Neural crest cell (in vitro differentiated cells): Measurements from ENCODE around the gene MARCHF10. TPM values are rescaled to one million over a fixed set of nuclear protein-coding genes. Genes with fewer than 3 reads are reported as not detected.

Source experiments
- DNase-seq: peaks from one replicate; pipeline ENCODE4 v3.0.0; 2021; ENCODE audit warnings: low read depth, mixed read lengths, low spot score
- H3K27ac Mint-ChIP-seq: one replicate; pipeline ENCODE4 v1.8.0; 2021; ENCODE audit warnings: mild to moderate bottlenecking, mixed read lengths; ENCODE audit not compliant: unreplicated experiment
- H3K27me3 Mint-ChIP-seq: 2 replicates; pipeline ENCODE4 v1.8.0; 2021; ENCODE audit warnings: low read depth, mild to moderate bottlenecking, mixed read lengths
- H3K36me3 Mint-ChIP-seq: 2 replicates; pipeline ENCODE4 v1.8.0; 2021; ENCODE audit warnings: low read depth, mild to moderate bottlenecking, mixed read lengths
- H3K4me1 Mint-ChIP-seq: 2 replicates; pipeline ENCODE4 v1.8.0; 2021; ENCODE audit warnings: mixed read lengths
- H3K4me3 Mint-ChIP-seq: one replicate; pipeline ENCODE4 v1.8.0; 2021; ENCODE audit warnings: mild to moderate bottlenecking, mixed read lengths
- H3K9me3 Mint-ChIP-seq: 2 replicates; pipeline ENCODE4 v1.8.0; 2021; ENCODE audit warnings: mixed read lengths
- total RNA-seq: library from RNA; stranded (reverse); gene quantifications from 2 replicates; pipeline ENCODE4 v1.2.1, GENCODE V29; 2021
- TF ChIP-seq, protein P1 (sequence below): fragments of 200-600 bp; sonication (generic); conservative IDR thresholded peaks from 2 replicates; pipeline ENCODE4 v1.5.0; 2021; ENCODE audit warnings: antibody characterized with exemption, mild to moderate bottlenecking

The MARCHF10 gene
- total RNA-seq, 1 donor from 2014 or later, result 0.23 TPM

DNA sequence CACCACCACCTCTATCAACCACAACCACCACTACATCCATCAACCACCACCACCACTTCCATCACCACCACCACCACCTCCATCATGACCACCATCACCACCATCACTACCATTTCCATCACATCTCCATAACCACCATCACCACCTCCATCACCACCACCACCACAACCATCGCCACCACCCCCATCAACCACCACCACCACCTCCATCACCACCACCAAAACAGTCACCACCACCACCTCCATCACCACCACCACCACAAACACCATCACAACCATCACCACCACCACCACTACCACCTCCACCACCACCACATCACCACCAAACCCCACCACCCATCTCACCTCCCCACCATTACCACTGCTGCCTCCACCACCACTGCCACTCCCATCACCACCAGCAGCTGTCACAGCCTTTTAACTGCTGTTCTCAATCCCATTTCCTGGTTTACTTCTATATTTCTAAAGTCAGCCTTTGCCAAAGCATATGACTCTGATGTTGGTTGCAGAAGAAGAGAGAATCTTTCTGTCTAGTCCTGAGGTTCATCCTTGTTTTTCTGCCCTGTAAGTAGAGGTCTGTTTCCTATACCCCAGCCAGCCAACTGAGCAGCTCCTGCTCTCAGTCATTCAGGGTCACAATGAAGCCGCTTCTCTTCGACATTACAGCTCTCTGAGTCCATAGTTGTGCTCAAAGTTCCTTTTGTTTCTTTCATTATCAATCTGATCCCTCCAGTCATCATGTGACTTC, 14.0 kb downstream of the MARCHF10 start:
- Mint-ChIP-seq H3K4me1 (peaks cover 29% of the 10 kb centered on the region), H3K27ac (no peak overlapping the region), H3K9me3 (peaks cover 6% of the 10 kb centered on the region), H3K4me3 (no peak overlapping the region), H3K36me3 (no peaks in the 10 kb centered on the region), H3K27me3 (no peaks in the 10 kb centered on the region)
- TF ChIP-seq, protein P1, sequence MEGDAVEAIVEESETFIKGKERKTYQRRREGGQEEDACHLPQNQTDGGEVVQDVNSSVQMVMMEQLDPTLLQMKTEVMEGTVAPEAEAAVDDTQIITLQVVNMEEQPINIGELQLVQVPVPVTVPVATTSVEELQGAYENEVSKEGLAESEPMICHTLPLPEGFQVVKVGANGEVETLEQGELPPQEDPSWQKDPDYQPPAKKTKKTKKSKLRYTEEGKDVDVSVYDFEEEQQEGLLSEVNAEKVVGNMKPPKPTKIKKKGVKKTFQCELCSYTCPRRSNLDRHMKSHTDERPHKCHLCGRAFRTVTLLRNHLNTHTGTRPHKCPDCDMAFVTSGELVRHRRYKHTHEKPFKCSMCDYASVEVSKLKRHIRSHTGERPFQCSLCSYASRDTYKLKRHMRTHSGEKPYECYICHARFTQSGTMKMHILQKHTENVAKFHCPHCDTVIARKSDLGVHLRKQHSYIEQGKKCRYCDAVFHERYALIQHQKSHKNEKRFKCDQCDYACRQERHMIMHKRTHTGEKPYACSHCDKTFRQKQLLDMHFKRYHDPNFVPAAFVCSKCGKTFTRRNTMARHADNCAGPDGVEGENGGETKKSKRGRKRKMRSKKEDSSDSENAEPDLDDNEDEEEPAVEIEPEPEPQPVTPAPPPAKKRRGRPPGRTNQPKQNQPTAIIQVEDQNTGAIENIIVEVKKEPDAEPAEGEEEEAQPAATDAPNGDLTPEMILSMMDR, result no peak
- DNase-seq, result no peak

DNA sequence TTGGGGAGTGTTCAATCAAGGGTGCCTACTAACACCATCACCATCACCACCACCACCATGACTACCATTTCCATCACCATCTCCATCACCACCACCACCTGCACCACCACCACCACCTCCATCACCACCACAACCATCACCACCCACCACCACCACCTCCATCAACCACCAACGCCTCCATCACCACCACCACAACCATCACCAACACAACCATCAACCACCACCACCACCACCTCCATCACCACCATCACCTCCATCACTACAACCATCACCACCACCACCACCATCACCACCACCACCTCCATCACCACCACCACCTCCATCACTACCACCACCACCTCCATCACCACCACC, 15.7 kb downstream of the MARCHF10 start:
- TF ChIP-seq, protein P1, result no peak
- no peak overlapping the region for H3K27ac Mint-ChIP-seq
- peaks cover 21% of the 10 kb centered on the region for H3K4me1 Mint-ChIP-seq
- peaks cover 5% of the 10 kb centered on the region for H3K9me3 Mint-ChIP-seq
- no peak for DNase-seq
- no peaks in the 10 kb centered on the region for H3K27me3 Mint-ChIP-seq
- no peaks in the 10 kb centered on the region for H3K36me3 Mint-ChIP-seq
- H3K4me3 Mint-ChIP-seq, result no peak overlapping the region

DNA sequence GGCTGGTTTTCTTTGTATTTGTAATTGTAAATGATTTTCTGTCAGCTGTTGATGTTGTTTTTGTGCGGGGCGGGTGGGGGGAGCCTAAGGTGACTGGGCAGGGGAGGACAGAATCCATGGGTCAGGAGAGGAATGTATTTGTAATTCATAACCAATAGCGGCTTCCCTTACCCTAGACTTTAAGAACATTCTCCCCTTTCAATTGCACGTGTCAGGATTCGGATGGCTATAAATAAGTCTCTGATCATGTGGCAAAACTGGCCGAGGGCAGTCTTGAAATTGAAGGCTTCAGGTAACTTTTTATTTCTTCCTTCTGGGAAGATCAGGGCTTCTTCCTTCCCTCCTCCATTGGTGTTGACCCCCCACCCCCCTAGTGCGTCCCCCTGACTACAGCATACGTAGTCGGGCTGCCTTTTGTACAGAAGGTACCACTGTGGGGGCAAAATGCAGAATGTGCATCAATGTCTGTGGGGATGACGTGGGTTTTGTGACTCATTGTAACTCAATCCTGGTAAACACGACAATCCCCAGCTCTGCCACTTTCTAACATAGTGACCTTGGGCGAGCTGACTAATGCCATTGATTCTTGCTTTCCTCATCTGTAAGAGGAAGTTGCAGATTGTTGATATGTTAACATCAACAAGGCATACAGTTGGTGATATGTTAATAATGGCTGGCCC, 16.2 kb downstream of the MARCHF10 start:
- Mint-ChIP-seq H3K36me3 (no peaks in the 10 kb centered on the region), H3K4me1 (peaks cover 21% of the 10 kb centered on the region), H3K27ac (no peak overlapping the region), H3K27me3 (no peaks in the 10 kb centered on the region), H3K4me3 (no peak overlapping the region), H3K9me3 (peaks cover 5% of the 10 kb centered on the region)
- TF ChIP-seq, protein P1, result no peak
- no peak for DNase-seq

DNA sequence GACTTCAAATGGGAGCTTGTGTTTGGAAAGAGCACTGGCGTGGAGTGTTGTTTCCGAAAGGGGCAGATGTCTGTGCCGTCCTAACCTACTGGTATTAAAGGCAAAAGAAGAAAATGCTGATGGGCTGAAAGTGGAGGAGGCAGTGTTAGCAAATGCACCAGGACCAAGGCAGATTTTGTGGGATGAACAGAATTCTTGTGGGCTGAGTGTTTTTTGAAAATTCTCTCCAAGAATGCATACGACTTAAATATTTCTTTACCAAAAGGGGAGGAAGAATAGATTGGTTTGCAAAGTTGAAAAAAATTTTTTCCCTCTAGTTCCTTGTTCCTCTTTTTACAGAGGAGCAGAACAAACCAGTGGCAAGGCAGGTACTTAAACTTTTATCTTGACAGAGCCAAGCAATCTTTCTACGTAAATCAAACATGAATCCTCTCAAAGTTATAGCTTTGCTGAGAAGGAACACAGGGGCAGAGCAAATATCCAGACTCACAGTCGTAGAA, 16.8 kb downstream of the MARCHF10 start:
- no peak for DNase-seq
- Mint-ChIP-seq H3K36me3 (no peaks in the 10 kb centered on the region), H3K4me1 (peaks cover 21% of the 10 kb centered on the region), H3K27ac (no peak overlapping the region), H3K9me3 (peaks cover 5% of the 10 kb centered on the region), H3K27me3 (no peaks in the 10 kb centered on the region), H3K4me3 (no peak overlapping the region)
- TF ChIP-seq, protein P1, result no peak

DNA sequence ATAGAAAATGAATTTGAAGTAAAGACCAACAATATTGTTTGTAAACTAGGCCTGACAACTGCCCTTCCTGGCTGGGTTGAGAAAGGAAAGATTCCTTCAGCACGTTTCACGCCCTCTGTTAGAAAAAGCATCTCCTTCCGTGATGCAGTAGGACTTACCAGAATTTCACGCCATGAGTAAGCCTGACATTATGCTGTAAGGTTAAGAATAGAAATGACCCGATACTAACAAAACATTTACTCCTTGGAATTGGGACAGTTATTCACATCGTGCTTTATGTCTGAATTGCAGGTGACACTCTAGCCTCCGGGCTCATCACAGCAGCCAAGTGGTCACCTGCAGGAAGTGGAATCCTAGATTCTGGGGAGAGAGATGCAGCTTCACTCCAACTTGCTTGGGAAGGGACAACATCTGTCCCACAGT, 17.5 kb downstream of the MARCHF10 start:
- Mint-ChIP-seq H3K36me3 (peaks cover 1% of the 10 kb centered on the region), H3K9me3 (peaks cover 5% of the 10 kb centered on the region), H3K27ac (no peak overlapping the region), H3K27me3 (no peaks in the 10 kb centered on the region), H3K4me3 (no peak overlapping the region), H3K4me1 (peaks cover 21% of the 10 kb centered on the region)
- DNase-seq, result no peak
- TF ChIP-seq, protein P1, result no peak
